HG02763 (cell line): ENCODE results near the gene DUS1L.

Experiments used
- ATAC-seq: cut with Tn5 transposase; IDR thresholded peaks from one replicate; pipeline ENCODE4 v1.9.1; 2021; ENCODE audit warnings: mild to moderate bottlenecking, moderate library complexity; ENCODE audit not compliant: unreplicated experiment

Gene DUS1L

DNA sequence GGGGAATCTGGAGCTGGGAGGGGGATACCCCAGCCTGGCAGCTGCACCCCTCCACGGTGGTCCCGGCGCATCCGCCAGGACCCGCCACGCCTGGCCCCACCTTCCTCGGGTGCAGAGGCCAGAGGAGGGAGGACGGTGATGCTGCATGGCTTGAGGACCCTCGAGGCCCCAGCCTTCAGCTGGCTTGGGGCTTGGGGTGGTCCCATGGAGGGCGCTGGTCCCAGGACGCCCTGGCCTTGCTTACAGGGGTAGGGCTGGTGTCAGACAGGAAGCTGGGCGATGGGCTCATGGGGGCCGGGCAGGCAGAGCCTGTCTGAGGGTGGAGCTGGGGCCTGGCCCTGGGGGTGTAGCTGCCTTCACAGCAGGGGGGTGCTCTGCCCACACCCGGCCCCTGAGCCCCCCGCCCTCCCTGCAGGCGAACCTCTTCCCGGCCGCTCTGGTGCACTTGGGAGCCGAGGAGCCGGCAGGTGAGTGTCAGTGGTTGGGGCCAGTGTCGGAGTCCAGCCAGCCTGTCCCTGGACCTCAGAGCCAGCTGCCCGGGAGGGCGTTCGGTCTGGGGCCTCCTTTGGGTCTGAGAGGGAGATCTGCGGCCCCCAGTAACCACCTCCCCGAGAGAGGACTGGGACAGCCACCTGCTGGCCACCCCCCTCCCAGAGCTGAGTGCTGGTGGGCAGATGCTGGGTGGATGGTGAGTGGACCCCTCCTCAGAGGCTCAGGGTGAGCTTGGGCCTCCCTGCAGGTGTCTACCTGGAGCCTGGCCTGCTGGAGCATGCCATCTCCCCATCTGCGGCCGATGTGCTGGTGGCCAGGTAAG, 49.3 kb downstream of the DUS1L start:
- no peak for ATAC-seq

DNA sequence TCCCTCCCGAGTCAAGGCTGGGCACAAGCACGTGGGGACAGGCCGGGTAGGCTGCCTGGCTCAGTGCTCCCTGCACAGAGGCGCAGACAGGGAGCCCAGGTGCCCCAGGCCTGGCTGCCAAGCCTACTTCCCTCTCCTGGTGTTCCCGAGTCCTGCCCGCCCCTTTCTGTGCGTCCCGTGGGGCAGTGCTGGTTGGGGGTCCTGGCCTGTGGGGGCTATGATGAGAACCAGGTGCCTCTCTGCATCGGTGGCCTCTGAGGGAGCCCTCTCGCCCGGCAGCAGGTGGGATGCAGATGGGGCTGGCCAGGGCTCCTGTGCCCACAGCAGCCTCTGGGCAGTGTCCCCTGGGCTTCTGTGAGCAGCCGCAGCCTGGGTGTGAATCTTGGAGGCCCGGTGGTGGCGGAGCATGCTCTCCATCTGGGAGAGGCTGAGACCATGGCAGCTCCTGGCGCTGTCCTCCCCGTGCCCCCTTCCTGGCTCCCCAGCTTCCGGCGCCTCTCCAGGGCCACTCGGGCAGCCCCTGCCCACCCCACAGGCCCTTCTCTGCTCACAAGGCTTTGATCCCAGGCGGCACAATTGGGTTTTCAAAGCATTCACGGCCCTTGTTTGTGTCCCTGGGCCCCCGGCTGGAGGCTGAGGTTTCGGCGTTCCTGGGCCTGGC, 50.2 kb downstream of the DUS1L start:
- ATAC-seq = no peak

DNA sequence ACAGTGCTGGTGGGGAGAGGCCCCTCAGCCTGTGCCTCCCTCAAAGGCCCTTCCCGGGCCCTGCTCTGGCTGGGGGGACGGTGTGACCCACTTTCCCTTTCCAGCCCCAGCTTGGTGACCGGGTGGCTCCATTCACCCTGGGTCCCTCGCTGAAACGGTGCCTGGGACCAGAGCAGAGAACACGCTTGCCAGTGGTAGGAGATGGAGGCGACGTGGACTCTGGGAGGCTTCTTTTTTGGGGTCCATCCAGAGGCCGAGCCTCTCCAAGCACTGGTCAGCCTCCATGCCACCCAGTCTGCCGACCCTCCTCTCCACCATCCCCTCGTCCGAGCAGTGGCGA, 50.7 kb downstream of the DUS1L start:
- no peak for ATAC-seq

DNA sequence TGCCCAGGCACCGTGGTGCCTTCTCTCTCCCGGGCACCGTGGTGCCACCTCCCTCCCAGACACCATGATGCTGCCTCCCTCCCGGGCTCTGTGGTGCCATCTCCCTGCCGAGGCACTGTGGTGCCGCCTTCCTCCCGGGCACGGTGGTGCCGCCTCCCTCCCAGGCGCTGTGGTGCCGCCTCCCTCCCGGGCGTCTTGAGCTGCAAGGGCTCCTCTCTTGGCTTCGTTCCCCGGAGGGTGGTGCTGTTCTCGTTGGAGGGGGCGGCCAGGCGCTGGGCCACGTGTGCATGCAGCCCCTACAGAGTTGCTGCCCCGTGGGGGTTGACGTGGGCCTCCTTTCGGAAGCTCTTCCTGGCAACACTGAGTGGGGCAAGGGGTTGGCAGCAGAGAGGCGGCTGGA, 51.2 kb downstream of the DUS1L start:
- ATAC-seq = no peak

DNA sequence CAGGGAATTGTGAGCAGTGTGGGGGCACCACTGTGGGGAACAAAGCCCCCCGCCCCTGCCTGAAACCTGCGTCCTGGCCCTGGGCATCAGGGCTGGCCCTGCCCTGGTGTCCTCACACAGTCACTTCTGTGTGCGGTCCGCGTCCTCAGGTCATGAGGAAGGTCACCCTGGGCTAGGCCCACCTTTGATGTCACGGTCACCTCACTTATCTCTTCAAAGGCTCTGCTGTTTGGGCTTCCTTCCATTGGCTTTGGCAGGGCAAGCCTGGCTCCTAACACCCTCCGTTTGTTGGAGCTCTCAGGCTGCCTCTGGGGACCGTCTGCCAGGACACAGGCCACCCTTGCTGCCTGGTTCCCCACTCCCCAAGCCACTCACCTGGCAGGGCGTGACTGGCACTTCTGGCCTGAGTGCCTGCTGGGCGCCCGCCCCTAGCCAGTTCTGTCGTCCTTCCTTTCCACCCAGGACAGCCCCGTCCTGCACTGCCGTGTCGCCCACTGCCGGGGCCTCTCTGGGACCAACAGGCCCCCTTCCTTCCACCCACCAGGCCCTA, 51.8 kb downstream of the DUS1L start:
- ATAC-seq = no peak

DNA sequence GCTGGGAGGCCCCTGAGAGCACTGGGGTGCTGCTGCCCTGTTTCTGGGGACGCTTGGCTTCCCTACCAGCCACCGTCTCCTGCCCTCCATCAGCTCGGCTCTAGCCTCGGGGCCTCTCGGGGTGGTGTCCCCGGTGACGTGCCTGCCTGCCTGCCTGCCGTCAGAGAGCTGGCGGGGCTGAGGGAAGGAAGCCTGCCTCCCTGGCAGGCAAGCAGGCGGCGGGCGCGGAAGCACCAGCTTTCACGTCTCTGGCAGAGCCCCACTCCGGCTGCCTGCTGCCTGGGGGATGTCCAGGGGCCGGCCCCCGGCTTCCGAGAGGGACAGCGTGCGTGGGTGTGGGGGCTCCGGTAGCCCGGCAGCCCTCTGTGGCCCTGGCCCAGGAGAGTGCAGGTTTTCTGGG, 52.3 kb downstream of the DUS1L start:
- no peak for ATAC-seq

DNA sequence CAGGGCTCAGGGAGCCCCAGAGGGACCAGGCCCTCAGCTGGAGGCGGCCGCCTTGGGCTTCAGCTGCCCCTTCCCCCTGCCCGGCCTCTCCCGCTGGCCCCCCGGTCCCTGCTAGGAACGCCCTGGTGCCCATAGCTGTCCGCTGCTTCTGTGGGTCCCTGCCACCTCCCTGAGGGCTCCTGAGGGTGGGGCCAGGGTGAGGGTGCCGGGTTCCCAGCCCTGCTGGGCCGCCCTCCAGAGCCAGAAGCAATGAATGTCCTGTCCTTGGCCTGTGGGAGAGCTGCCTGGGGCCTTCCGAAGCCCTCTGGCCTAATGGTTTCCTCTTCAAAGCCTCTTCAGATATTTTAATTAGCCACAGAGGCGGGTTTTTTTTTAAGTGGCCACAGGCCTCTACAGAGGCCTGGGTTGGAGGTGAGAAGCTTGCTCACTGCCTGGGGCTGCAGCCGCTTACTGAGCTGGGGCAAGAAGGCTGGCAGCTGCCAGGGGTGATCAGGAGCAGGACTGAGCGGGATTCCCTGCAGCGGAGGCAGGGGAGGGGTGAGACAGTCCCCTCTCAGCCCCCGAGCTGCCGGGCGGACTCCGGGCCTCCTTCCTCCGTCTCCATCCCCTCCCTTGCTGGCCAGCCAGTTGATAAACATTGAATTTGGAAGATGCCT, 52.8 kb downstream of the DUS1L start:
- no peak for ATAC-seq

DNA sequence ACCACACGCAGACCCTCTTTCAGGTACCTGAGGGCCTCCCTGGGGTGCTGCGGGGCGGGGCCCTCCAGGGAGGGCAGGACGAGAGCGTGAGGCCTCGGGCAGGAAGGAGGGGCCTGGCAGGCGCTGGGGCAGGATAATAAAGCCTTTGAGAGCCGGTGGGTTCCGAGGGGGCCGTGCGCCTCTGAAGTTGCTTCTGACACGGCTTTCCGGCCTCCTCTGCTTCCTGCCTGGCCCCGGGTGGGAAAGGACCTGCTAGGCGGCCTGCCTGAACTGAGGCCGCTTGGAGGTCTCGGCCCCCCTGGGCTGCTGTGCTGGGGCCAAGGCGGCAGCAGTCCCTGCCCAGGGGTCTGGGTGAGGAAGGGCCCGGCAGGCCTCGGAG, 53.4 kb downstream of the DUS1L start:
- no peak for ATAC-seq

DNA sequence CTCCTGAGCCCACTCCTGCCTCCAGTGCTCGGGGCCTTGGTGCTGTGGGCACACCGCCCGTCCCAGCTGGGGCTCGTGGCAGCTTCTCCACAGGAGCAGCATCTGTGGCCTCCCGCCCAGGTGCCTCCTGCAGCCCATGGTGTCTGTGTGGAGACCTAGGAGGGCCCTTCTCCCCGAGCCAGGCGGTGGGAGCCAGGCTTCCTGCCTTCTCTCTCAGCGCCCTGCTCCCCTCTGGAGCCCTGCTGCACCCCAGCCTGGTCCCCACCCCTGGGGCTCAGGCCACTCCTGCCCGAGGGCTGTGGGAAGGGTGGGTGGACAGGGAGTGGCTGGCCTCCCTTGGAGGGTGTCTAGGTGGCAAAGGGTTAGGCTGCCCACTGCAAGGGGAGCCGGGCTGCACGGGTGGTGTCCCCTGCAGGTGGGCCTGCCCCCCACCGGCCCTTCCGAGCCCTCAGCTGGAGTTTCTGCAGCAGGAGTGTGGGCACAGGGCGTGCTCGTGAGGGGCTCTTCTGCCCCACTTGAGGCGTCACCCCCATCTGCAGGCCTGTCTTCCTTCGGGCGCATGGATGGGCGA, 53.9 kb downstream of the DUS1L start:
- no peak for ATAC-seq

DNA sequence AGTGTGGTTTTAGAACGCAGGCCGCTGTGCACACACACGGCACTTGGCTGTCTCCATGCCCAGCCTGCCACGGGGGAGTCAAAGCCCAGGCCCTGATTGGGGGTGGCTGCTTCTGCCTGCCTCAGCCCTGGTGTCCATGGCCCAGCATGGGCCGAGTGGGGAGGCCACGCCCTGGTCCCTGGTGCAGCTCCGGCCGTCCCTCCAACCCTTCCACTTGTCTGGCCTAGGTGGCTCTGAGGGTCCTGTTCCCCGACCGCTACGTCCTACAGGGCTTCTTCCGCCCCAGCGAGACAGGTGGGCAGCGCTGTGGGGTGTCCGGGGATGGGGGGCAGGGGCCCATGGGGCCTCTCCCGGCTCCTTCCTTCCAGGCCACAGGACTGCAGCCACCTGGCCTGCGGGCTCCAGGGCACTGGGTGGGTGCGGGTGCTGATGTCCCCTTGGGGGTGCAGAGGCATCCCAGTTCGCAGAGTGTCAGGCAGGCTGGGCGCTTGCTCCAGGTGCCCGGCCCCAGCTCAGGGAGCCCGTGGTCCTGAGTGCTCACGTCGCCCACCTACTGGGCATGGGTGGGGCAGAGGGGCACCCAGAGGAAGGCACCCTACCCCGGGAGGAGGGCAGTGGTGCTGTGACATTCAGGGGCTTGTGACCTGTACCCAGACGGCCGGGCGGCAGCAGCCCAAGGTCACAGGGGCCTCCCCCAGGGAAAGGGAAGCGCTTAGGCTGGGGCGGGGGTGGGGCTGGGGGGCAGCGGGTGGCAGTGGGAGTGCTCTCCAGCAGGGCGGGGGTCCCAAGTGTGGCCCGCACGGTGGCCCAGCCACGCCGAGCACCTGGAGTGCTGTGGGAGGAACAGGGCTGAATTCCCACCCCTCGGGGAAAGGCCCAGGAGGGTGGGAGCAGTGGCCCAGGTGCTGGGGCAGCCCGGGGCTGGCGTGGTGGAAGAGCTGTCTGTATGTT, 54.8 kb downstream of the DUS1L start:
- ATAC-seq = no peak

DNA sequence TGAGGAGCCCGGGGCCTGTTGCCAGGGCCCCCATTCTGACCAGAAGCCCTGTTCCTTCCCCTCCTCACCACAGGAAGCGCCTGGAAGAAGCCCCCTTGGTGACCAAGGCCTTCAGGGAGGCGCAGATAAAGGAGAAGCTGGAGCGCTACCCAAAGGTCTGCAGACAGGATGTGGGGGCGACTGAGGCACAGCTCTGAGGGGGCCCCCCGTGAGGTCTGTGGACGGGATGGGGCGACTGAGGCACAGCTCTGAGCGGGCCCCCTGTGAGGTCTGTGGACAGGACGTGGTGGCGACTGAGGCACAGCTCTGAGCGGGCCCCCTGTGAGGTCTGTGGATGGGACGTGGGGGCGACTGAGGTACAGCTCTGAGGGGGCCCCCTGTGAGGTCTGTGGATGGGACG, 56.2 kb downstream of the DUS1L start:
- no peak for ATAC-seq

DNA sequence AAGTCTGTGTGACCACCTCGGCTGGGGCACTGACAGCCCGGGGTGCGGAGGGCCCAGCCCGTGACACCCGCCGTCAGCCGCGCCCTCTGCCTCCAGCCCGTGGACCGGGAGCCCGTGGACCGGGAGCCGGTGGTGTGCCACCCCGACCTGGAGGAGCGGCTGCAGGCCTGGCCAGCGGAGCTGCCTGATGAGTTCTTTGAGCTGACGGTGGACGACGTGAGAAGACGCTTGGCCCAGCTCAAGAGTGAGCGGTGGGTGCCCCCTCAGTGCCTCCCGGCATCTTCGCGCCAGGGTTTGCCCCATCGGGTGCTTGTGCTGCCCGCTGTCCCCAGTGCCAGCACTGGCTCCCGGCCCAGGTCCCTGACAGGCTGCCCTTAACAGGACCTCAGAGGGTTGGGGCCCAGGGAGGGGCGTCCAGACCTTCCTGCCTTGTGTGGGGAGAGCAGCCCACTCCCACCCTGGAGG, 56.6 kb downstream of the DUS1L start:
- no peak for ATAC-seq

DNA sequence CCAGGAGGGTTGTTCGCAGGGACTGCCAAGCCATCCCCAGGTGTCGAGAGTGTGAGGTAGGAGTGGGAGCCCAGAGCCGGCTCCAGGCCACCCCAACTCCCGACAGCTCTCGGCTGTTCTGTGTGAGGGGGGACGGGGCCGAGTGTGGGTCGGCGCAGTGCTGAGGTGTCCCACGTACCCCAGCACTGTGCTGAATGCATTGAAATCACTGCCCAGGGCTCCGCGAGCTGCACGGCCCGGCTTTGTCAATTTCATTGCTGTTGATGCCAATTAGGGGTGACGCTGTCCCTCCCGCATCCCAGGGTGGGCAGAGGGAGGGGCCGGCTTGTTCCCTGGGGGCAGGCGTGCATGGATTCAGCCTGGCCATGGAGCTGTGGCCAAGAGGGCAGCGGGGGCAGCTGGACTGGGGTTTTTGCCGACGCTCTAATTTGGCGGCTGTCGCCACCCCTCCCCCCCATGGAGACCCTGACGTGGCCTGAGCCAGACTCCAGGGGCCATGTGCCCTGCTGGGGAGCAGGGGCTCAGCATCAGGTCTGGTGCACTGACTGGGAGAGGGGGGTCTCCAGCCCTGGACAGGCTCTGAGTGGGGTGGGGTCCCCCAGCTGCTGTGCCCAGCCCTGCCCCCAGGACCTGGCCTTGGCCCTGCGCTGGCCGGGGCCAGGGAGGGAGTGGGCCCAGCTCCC, 57.2 kb downstream of the DUS1L start:
- no peak for ATAC-seq
